ENCODE results near the gene ZNF804B. TPM values are rescaled to one million over a fixed set of nuclear protein-coding genes. Genes with fewer than 3 reads are reported as not detected.

ZNF804B gene
- total and polyA plus RNA-seq, 2 donors = 0.02 TPM; not detected in 1

DNA sequence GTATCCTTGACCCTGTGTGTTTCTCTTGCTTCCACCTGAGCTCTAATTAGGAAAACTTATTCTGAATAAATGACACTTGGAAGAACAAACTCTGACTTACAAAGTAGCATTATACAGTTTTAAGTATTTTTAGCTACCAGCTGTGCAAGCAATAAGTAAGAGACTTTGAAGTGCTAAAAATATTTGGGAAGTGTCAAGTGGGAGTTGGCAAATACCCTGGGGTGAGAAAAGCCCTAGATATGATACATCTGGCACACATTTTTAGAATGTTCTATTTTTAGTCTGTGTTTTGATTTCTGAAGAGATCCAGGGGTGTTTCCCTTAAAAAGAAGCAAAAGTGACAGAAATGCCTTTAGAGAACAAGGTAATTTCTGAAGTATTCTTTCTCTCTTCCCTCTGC, 168.8 kb downstream of the ZNF804B start:
- H3K4me3 ChIP-seq (ENCODE audit: low read length in 2 of 2) = no peak overlapping the region
- DNase-seq (ENCODE audit: low read depth in 6 of 9, low spot score in 9 of 9) = no peak
- no peaks in the 10 kb centered on the region for H3K9me3 ChIP-seq (ENCODE audit: control insufficient read depth in 2 of 2, insufficient read depth in 1 of 2, low read length in 1 of 2)
- H3K4me1 ChIP-seq (ENCODE audit: control insufficient read depth in 2 of 2, insufficient read depth in 2 of 2, low read length in 2 of 2) = no peaks in the 10 kb centered on the region
- H3K36me3 ChIP-seq (ENCODE audit: control insufficient read depth in 2 of 2, insufficient read depth in 2 of 2, low read length in 1 of 2) = no peaks in the 10 kb centered on the region
- H3K27ac ChIP-seq (ENCODE audit: low read depth in 1 of 2, low read length in 1 of 2) = no peak overlapping the region
- H3K27me3 ChIP-seq (ENCODE audit: control insufficient read depth in 2 of 2, insufficient read depth in 1 of 2, low read length in 1 of 2) = no peaks in the 10 kb centered on the region

DNA sequence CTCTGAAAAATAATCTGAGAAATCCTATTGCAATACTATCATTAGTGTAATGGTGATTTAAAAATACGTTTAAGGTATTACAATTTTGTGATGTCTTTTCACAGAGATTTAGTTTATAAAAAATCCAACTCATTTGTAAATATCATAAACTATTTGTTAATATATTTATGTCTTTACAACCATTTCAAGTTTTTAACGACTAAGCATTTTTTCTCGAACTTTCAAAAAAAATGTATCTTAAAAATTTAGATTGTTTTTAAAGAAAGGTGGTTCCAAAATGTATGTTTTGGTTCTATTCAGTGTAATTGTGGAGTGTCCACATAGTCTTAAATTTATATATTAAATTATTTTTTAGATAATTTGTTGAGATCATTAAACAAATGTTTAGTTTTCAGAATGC, 170.2 kb downstream of the ZNF804B start:
- Histone ChIP-seq H3K36me3 (ENCODE audit: control insufficient read depth in 2 of 2, insufficient read depth in 2 of 2, low read length in 1 of 2) (no peaks in the 10 kb centered on the region), H3K4me1 (ENCODE audit: control insufficient read depth in 2 of 2, insufficient read depth in 2 of 2, low read length in 2 of 2) (no peaks in the 10 kb centered on the region)
- 91% methylated on average over 3 of the region's 3 CpGs for WGBS

DNA sequence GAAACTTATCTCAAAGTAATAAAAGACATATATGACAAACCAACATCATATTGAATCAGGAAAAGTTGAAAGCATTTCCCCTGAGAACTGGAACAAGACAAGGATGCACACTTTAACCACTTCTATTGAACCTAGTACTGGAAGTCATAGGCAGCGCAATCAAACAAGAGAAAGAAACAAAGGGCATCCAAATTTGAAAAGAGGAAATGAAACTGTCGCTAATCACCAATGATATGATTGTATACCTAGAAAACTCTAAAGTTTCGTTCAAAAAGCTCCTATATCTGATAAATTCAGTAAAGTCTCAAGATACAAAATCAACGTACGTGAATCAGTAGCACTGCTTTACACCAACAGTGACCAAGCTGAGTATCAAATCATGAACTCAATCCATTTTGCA, 173.8 kb downstream of the ZNF804B start:
- no peaks in the 10 kb centered on the region for H3K36me3 ChIP-seq (ENCODE audit: control insufficient read depth in 2 of 2, insufficient read depth in 2 of 2, low read length in 1 of 2)
- H3K9me3 ChIP-seq (ENCODE audit: control insufficient read depth in 2 of 2, insufficient read depth in 1 of 2, low read length in 1 of 2) = no peaks in the 10 kb centered on the region
- DNase-seq (ENCODE audit: low read depth in 6 of 9, low spot score in 9 of 9) = no peak
- no peaks in the 10 kb centered on the region for H3K27me3 ChIP-seq (ENCODE audit: control insufficient read depth in 2 of 2, insufficient read depth in 1 of 2, low read length in 1 of 2)
- no peaks in the 10 kb centered on the region for H3K4me1 ChIP-seq (ENCODE audit: control insufficient read depth in 2 of 2, insufficient read depth in 2 of 2, low read length in 2 of 2)
- no peak overlapping the region for H3K4me3 ChIP-seq (ENCODE audit: low read length in 2 of 2)
- no peak overlapping the region for H3K27ac ChIP-seq (ENCODE audit: low read depth in 1 of 2, low read length in 1 of 2)
- 85% methylated on average over 5 of the region's 5 CpGs for WGBS

More for the DNA sequence above, 170.2 kb downstream of the ZNF804B start:
- Histone ChIP-seq H3K4me3 (ENCODE audit: low read length in 2 of 2) (no peak overlapping the region), H3K27me3 (ENCODE audit: control insufficient read depth in 2 of 2, insufficient read depth in 1 of 2, low read length in 1 of 2) (no peaks in the 10 kb centered on the region), H3K27ac (ENCODE audit: low read depth in 1 of 2, low read length in 1 of 2) (no peak overlapping the region), H3K9me3 (ENCODE audit: control insufficient read depth in 2 of 2, insufficient read depth in 1 of 2, low read length in 1 of 2) (no peaks in the 10 kb centered on the region)
- DNase-seq (ENCODE audit: low read depth in 6 of 9, low spot score in 9 of 9) = no peak

DNA sequence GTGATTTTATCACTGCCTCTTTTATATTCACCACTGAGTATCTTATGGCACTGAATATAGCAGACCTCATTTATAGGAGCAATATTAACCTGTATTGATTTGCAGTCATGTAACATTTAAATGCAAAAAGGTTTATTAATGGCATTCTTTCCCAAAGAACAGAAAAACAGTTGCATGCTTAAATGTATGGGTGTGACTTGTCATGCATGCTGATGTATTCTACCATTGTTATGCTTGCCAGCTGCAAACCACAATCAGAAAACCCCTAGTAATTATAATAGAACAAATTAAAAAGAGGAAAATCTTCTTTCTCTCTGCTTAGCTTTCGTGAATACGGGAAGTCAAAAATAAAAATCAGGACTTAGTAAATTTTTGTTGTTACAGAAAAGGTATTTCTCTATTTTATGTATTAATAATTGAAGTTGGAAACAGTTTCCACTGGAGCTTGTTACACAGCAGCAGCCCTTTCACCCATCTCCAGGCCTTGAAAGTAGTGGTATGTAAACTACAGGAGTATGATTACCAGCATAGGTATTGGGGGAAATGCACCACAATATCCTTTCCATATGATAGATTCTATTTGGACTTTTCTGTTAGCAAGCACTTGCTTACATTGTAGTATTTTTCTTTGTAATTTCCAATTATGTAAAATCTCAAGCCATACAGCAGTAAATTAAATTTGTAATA, 183.5 kb downstream of the ZNF804B start:
- no peak overlapping the region for H3K27ac ChIP-seq (ENCODE audit: low read depth in 1 of 2, low read length in 1 of 2)
- no peaks in the 10 kb centered on the region for H3K36me3 ChIP-seq (ENCODE audit: control insufficient read depth in 2 of 2, insufficient read depth in 2 of 2, low read length in 1 of 2)
- H3K4me1 ChIP-seq (ENCODE audit: control insufficient read depth in 2 of 2, insufficient read depth in 2 of 2, low read length in 2 of 2) = no peaks in the 10 kb centered on the region
- no peak overlapping the region for H3K4me3 ChIP-seq (ENCODE audit: low read length in 2 of 2)
- no peaks in the 10 kb centered on the region for H3K9me3 ChIP-seq (ENCODE audit: control insufficient read depth in 2 of 2, insufficient read depth in 1 of 2, low read length in 1 of 2)
- 93% methylated on average over 2 of the region's 2 CpGs for WGBS
- DNase-seq (ENCODE audit: low read depth in 6 of 9, low spot score in 9 of 9) = no peak
- no peaks in the 10 kb centered on the region for H3K27me3 ChIP-seq (ENCODE audit: control insufficient read depth in 2 of 2, insufficient read depth in 1 of 2, low read length in 1 of 2)

DNA sequence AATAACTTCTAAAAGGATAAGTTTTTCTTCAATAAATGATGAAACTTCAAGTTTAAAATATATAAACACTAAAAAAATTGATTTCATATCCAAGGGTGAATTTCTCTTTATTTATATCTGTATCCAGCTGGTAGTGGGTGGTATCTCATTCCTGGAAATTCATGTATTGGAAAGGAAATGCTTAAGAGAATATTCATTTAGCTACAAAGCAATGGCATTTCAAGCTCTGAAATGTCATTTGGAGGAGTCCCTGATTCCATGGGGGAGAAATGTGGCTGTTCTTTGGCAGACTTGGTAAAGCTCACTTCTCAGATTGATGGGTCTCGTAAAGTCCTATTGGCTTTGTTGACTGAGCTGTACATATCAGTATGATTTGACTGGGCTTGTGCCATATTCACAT, 192.3 kb downstream of the ZNF804B start:
- no peak overlapping the region for H3K4me3 ChIP-seq (ENCODE audit: low read length in 2 of 2)
- no peaks in the 10 kb centered on the region for H3K4me1 ChIP-seq (ENCODE audit: control insufficient read depth in 2 of 2, insufficient read depth in 2 of 2, low read length in 2 of 2)
- no peak for DNase-seq (ENCODE audit: low read depth in 6 of 9, low spot score in 9 of 9)
- H3K9me3 ChIP-seq (ENCODE audit: control insufficient read depth in 2 of 2, insufficient read depth in 1 of 2, low read length in 1 of 2) = peaks cover 0 to 4% of the 10 kb centered on the region in 2 donors
- no peaks in the 10 kb centered on the region for H3K27me3 ChIP-seq (ENCODE audit: control insufficient read depth in 2 of 2, insufficient read depth in 1 of 2, low read length in 1 of 2)
- H3K36me3 ChIP-seq (ENCODE audit: control insufficient read depth in 2 of 2, insufficient read depth in 2 of 2, low read length in 1 of 2) = no peaks in the 10 kb centered on the region
- 91% methylated on average over 1 of the region's 1 CpG for WGBS
- no peak overlapping the region for H3K27ac ChIP-seq (ENCODE audit: low read depth in 1 of 2, low read length in 1 of 2)

DNA sequence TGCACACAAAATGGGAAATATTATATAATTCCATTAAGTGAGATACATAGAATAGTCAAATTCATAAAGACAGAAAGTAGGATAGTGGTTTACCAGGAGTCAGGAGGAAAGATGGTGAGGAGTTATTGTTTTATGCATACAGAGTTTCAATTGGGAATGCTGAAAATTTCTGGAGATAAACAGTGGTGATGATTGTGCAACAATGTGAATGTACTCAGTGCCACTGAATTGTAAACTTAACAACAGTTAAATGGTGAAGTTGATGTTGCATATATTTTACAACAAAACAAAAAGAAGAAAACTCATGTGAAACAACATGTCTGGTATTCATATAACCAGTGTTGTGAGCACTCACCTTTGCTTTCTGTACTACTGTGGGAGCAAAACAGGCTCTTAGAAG, 204.9 kb downstream of the ZNF804B start:
- H3K27me3 ChIP-seq (ENCODE audit: control insufficient read depth in 2 of 2, insufficient read depth in 1 of 2, low read length in 1 of 2) = no peaks in the 10 kb centered on the region
- H3K4me1 ChIP-seq (ENCODE audit: control insufficient read depth in 2 of 2, insufficient read depth in 2 of 2, low read length in 2 of 2) = no peaks in the 10 kb centered on the region
- H3K36me3 ChIP-seq (ENCODE audit: control insufficient read depth in 2 of 2, insufficient read depth in 2 of 2, low read length in 1 of 2) = no peaks in the 10 kb centered on the region
- no peaks in the 10 kb centered on the region for H3K9me3 ChIP-seq (ENCODE audit: control insufficient read depth in 2 of 2, insufficient read depth in 1 of 2, low read length in 1 of 2)
- H3K4me3 ChIP-seq (ENCODE audit: low read length in 2 of 2) = no peak overlapping the region
- H3K27ac ChIP-seq (ENCODE audit: low read depth in 1 of 2, low read length in 1 of 2) = no peak overlapping the region
- DNase-seq (ENCODE audit: low read depth in 6 of 9, low spot score in 9 of 9) = no peak

DNA sequence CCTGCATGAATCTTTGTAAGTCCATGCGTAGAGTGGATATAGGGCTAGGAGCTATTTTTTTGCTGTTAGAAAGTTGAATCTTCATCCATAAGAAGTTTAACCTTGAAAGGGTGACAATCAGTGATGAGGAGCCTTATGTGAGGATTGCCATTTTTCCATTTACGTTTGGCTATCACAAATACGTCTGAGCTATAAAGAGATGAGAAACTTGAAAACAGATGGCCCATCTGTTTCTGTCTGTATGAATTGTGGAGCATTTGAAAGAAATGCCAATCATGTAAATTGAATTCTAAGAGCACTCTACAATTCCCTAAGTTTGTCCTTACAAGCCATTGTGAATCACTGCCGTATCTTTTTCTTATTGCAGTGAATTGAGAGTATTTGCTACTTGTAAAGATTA, 205.9 kb downstream of the ZNF804B start:
- Histone ChIP-seq H3K36me3 (ENCODE audit: control insufficient read depth in 2 of 2, insufficient read depth in 2 of 2, low read length in 1 of 2) (no peaks in the 10 kb centered on the region), H3K4me3 (ENCODE audit: low read length in 2 of 2) (no peak overlapping the region), H3K4me1 (ENCODE audit: control insufficient read depth in 2 of 2, insufficient read depth in 2 of 2, low read length in 2 of 2) (no peaks in the 10 kb centered on the region), H3K27me3 (ENCODE audit: control insufficient read depth in 2 of 2, insufficient read depth in 1 of 2, low read length in 1 of 2) (no peaks in the 10 kb centered on the region), H3K9me3 (ENCODE audit: control insufficient read depth in 2 of 2, insufficient read depth in 1 of 2, low read length in 1 of 2) (no peaks in the 10 kb centered on the region), H3K27ac (ENCODE audit: low read depth in 1 of 2, low read length in 1 of 2) (no peak overlapping the region)
- WGBS = 85% methylated on average over 4 of the region's 4 CpGs
- no peak for DNase-seq (ENCODE audit: low read depth in 6 of 9, low spot score in 9 of 9)

DNA sequence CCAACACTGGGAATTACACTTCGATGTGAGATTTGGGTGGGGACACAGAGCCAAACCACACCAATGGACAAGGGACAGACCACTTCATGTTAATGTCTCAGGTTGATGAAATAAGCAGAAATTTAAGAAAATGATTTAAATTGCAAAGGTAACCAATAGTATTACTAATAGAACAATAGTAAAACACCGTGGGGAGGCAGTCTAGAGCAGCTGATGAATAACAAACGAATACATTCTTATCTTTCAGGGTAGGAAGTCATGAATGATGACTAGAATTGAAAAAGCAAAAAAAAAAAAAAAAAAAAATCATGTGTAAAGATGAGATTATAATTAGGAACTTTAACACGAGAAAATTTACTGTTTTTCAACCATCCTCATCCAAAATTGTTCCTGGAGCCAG, 207.9 kb downstream of the ZNF804B start:
- H3K27me3 ChIP-seq (ENCODE audit: control insufficient read depth in 2 of 2, insufficient read depth in 1 of 2, low read length in 1 of 2) = no peaks in the 10 kb centered on the region
- 60% methylated on average over 4 of the region's 4 CpGs for WGBS
- no peaks in the 10 kb centered on the region for H3K4me1 ChIP-seq (ENCODE audit: control insufficient read depth in 2 of 2, insufficient read depth in 2 of 2, low read length in 2 of 2)
- no peak overlapping the region for H3K4me3 ChIP-seq (ENCODE audit: low read length in 2 of 2)
- DNase-seq (ENCODE audit: low read depth in 6 of 9, low spot score in 9 of 9) = no peak
- no peaks in the 10 kb centered on the region for H3K36me3 ChIP-seq (ENCODE audit: control insufficient read depth in 2 of 2, insufficient read depth in 2 of 2, low read length in 1 of 2)
- no peaks in the 10 kb centered on the region for H3K9me3 ChIP-seq (ENCODE audit: control insufficient read depth in 2 of 2, insufficient read depth in 1 of 2, low read length in 1 of 2)
- no peak overlapping the region for H3K27ac ChIP-seq (ENCODE audit: low read depth in 1 of 2, low read length in 1 of 2)

DNA sequence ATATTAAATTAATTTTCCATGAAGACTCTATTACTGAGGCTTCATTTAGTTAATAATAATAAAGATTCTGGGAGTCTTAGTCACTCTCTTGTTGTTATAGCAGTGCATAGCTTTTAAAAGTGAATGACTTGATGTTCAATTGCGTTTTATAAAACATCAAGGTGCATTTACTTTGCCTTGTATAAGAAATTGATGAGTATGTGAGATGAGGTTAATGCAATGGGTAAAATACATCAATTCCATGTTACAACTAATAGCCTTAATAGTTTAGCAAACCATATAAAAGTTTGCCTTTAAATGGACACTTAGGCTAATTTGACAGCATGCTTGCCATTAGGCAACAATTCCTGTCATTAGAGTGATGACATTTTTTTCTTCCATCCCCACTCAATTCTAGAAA, 209.7 kb downstream of the ZNF804B start:
- 91% methylated on average over 1 of the region's 1 CpG for WGBS
- Histone ChIP-seq H3K9me3 (ENCODE audit: control insufficient read depth in 2 of 2, insufficient read depth in 1 of 2, low read length in 1 of 2) (no peaks in the 10 kb centered on the region), H3K4me1 (ENCODE audit: control insufficient read depth in 2 of 2, insufficient read depth in 2 of 2, low read length in 2 of 2) (no peaks in the 10 kb centered on the region), H3K36me3 (ENCODE audit: control insufficient read depth in 2 of 2, insufficient read depth in 2 of 2, low read length in 1 of 2) (no peaks in the 10 kb centered on the region), H3K27me3 (ENCODE audit: control insufficient read depth in 2 of 2, insufficient read depth in 1 of 2, low read length in 1 of 2) (no peaks in the 10 kb centered on the region), H3K27ac (ENCODE audit: low read depth in 1 of 2, low read length in 1 of 2) (no peak overlapping the region), H3K4me3 (ENCODE audit: low read length in 2 of 2) (no peak overlapping the region)
- no peak for DNase-seq (ENCODE audit: low read depth in 6 of 9, low spot score in 9 of 9)

DNA sequence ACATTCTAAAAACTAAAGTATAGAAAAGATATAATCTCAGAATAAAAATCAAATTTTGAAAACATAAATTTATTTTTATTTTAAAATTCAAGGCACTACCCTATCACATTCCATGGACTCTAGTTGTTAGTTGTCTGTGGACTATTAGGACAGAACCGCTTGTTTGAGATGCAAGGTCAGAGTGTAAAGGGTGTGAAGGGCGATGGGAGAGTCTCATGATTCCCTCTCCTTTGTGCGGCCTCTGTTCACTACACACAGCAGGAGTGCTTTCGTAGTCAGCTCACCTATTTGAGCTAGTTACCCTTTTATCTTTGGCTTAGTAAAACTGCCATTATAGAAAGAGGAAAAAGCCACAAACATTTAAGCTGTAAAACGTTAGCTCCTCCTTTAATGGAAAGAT, 225.8 kb downstream of the ZNF804B start:
- no peaks in the 10 kb centered on the region for H3K36me3 ChIP-seq (ENCODE audit: control insufficient read depth in 2 of 2, insufficient read depth in 2 of 2, low read length in 1 of 2)
- no peak for DNase-seq (ENCODE audit: low read depth in 6 of 9, low spot score in 9 of 9)
- H3K9me3 ChIP-seq (ENCODE audit: control insufficient read depth in 2 of 2, insufficient read depth in 1 of 2, low read length in 1 of 2) = no peaks in the 10 kb centered on the region
- H3K4me3 ChIP-seq (ENCODE audit: low read length in 2 of 2) = no peak overlapping the region
- no peaks in the 10 kb centered on the region for H3K4me1 ChIP-seq (ENCODE audit: control insufficient read depth in 2 of 2, insufficient read depth in 2 of 2, low read length in 2 of 2)
- WGBS = 93% methylated on average over 5 of the region's 5 CpGs
- H3K27ac ChIP-seq (ENCODE audit: low read depth in 1 of 2, low read length in 1 of 2) = no peak overlapping the region
- H3K27me3 ChIP-seq (ENCODE audit: control insufficient read depth in 2 of 2, insufficient read depth in 1 of 2, low read length in 1 of 2) = no peaks in the 10 kb centered on the region

Data from thymus (tissue), 11 donors.